Activated effector memory CD4-positive, alpha-beta T cell treated with Interleukin-2 at 50 U/mL for 16 hours (primary cell): ENCODE measurements around the gene TPRX1.
A peak's percentile ranks its signal among the peaks of the same experiment; 100 is the strongest.
"Not testable (repeated sequence)": the region's sequence is repeated elsewhere in the genome, so short reads cannot be mapped to it uniquely, and the experiment has no call there.

Experiments
- DNase-seq: peaks from one replicate; pipeline ENCODE4 v3.0.0-alpha.2; 2020

Gene TPRX1

GRCh38 chr19:47798904-47799266 lies 5.5 kb downstream of the TPRX1 start:
- no peak for DNase-seq

GRCh38 chr19:47797996-47798903 lies 6.1 kb downstream of the TPRX1 start:
- no peak for DNase-seq

GRCh38 chr19:47796785-47797184 lies 7.6 kb downstream of the TPRX1 start:
- no peak for DNase-seq

- DNase-seq, result no peak
Measured at GRCh38 chr19:47794526-47794925, 9.8 kb downstream of the TPRX1 start.

GRCh38 chr19:47792616-47793015 lies 11.7 kb downstream of the TPRX1 start:
- DNase-seq, result no peak

DNA sequence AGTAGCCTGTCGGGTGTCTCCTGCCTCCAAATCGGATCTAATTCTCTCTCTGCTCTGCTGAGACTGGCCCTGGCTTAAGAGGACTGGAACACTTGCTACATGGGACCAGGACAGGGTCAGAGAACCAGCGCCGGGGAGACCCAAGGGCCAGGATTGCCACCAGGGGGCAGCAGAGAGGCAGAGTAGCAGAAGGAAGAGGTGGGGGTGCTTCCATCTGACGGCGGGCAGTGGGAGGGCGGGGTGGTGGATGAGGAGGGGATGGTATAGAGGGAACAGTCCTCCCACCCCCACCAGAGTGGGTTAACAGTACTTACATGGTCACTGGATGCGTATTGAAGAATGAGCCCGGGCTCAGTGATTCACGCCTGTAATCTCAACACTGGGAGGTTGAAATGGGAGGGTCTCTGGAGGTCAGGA lies 13.9 kb downstream of the TPRX1 start:
- DNase-seq, result peak; percentile 64

DNA sequence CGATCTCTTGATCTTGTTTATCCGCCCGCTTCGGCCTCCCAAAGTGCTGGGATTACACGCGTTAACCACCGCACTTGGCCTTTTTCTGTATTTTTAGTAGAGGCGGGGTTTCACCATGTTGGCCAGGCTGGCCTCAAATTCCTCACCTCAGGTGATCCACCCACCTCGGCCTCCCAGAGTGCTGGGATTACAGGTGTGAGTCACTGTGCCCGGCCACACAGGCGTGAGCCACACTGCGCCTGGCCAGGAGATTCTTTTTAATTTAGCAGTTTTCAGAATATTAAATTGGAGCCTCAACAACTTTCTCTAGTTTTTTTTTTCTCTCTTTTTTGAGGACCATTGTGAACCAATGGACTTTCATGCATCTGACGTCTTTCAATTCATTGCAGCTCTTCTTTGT lies 14.5 kb downstream of the TPRX1 start:
- not testable (repeated sequence) for DNase-seq

GRCh38 chr19:47787307-47787706 lies 17.0 kb downstream of the TPRX1 start:
- not testable (repeated sequence) for DNase-seq

DNA sequence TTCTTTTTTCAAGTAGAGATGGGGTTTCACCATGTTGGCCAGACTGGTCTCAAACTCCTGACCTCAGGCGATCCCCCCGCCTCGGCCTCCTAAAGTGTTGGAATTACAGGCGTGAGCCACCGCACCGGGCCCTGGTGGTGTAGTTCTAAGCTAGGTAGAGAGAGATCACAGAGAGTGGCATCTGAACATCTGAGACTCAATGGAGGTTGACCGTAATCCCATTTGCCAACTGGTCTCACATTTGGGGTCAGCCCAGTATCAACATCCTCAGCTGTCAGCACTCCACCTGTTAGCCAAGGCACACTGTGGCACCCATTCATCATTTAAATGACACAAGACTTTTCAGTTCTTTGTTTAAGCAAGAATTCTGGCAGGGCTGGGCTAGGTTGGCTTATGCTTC lies 17.8 kb downstream of the TPRX1 start:
- no peak for DNase-seq

GRCh38 chr19:47781590-47782262 lies 22.6 kb downstream of the TPRX1 start:
- no peak for DNase-seq

- DNase-seq, result no peak
Measured at GRCh38 chr19:47780215-47780551, 24.2 kb downstream of the TPRX1 start.

GRCh38 chr19:47779524-47780214 lies 24.7 kb downstream of the TPRX1 start:
- no peak for DNase-seq

GRCh38 chr19:47778954-47779351 lies 25.4 kb downstream of the TPRX1 start:
- DNase-seq, result no peak

DNA sequence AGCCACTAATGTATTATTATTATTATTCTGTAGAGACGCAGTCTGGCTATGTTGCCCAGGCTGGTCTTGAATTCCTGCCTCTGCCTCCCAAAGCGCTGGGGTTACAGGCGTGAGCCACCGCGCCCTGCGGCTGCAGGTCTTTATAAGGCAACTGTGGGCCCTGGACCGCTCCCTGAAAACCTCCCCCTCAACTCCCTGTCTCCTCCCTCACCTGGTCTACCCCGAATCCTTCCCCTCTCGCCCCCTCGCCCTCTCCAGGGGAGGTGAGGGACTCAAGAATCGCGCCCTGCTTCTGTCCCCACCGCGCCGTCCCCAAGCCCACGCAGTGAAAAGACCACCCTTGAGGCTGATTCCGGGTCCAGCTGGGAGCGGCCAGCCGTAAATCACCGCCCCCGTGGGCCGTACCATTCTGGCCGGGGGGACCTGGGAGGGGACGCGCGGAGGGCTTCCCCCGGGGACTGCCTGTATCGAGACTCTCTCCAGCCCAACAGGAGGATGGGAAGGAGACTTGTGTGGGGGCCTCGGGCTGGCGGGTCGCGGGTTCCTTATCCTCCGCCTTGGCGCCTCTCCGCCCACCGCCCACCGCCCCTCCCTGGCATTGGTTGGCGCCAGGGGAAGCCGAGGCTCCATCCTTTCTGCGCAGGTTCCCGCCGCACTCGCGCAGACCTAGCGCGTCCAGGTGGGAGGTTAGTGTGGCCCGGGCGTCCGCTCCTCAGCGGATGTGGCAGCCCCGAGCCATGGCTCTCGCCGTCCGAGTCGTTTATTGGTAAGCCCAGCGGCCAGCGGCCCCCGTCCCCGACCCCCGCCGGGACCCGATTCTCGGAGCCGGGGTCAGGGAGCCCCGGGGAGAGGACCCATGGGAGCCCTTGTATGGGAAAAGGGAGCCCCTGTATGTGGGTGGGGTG lies 26.1 kb downstream of the TPRX1 start, which contains the start of gene SELENOW:
TSS of gene SELENOW (plus strand) at position 655 of the 905 bp plus-strand sequence. CDS start at position 738, 83 bp downstream.
- peak; percentile 74 for DNase-seq

DNA sequence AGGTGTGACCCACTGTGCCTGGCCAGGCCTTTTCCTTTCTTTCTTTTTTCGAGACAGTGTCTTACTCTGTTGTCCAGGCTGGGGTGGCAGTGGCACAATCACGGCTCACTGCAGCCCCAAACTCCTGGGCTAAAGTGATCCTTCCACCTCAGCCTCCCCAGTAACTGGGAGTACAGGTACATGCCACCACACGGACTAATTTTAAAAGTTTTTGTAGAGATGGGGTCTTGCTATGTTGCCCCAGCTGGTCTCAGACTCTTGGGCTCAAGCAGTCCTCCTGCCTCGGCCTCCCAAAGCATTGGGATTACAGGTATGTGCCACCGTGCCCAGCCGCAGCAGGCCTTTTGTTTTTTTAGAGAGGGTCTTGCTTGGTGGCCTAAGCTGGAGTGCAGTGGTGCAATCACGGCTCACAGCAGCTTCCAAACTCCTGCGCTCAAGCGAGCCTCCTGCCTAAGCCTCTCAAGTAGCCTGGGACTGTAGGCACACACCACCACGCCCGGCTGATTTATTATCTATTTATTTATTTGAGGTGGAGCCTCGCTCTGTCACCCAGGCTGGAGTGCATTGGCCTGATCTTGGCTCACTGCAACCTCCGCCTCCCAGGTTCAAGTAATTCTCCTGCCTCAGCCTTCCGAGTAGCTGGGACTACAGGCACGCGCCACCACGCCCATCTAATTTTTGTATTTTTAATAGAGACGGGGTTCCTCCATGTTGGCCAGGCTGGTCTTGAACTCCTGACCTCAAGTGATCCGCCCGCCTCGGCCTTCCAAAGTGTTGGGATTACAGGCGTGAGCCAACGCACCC lies 26.9 kb downstream of the TPRX1 start:
- not testable (repeated sequence) for DNase-seq

DNA sequence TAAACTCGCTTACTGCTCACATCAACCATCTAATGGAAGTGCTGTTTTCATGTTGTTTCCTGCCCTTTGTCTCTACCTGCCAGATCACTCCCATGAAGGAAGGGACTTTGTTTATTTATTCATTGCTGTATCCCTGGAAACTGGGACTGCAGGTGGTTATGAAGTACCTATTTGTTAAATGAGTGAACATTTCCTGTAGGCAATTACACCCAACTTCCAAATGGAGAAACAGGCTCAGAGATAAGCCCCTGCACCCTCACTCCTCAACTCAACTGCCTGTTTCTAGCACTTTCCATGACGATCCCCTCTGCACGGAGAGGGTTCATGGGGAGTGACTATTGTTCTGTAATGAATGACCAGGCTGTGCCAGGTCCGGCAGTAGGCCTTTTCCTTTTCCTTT lies 27.8 kb downstream of the TPRX1 start:
- no peak for DNase-seq

GRCh38 chr19:47771291-47771690 lies 33.1 kb downstream of the TPRX1 start:
- DNase-seq, result not testable (repeated sequence)

GRCh38 chr19:47769534-47769933 lies 34.8 kb downstream of the TPRX1 start:
- no peak for DNase-seq

GRCh38 chr19:47768604-47769003 lies 35.7 kb downstream of the TPRX1 start:
- DNase-seq, result no peak

DNA sequence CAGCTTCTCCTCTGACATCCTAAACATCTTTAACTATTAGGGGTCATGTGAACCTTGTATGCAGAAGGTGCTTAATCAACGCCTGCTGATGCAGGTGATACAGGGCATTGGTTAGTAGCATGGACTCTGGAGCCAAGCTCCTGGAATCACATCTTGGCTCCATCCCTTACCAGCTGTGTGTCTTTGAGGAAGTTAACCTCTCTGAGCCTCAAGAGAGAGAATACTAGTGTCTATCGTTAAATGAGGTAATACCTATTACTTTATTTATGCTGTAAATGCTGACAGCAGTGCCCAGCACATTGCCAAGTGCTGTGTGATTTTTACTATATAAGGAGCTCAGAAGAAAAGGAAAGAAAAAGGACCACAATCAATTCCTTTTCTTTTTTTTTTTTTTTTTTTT lies 37.0 kb downstream of the TPRX1 start:
- no peak for DNase-seq

- DNase-seq, result no peak
Measured at GRCh38 chr19:47766670-47767069, 37.7 kb downstream of the TPRX1 start.

DNA sequence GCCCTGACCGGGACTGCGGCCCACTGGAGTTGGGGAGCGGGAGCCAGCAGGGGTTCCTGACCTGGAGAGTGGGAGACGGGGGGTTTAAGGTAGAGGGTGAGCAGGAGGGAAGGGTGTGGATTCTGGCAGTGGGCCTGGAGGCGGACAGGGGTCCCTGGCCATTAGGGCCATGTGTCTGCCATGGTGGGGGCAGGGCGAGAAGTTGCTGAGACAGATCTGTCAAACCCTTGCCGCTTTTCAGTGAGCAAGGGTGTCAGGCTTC lies 38.1 kb downstream of the TPRX1 start:
- DNase-seq, result no peak
